K562 (cell line): ENCODE measurements around the gene LRRC1. TPM values are rescaled to one million over a fixed set of nuclear protein-coding genes. Genes with fewer than 3 reads are reported as not detected.

Experiments used
- ATAC-seq: fragments of 200-7000 bp; cut with Tn5 transposase; 3 replicates; pipeline ENCODE4 v1.9.1; 2020; ENCODE audit warnings: moderate library complexity
- BruUV-seq: library from RNA; stranded (reverse); fragments of 400-500 nt; replicated peaks from 2 replicates; lab custom pipeline; 2021; lab: Mats Ljungman, UMichigan
- CTCF ChIA-PET: fragments of 300-600 bp; formaldehyde crosslinking; extraction: SDS; loops from one replicate; lab custom pipeline; 2021; ENCODE audit warnings: low intra/inter-chr PET ratio; lab: Yijun Ruan, JAX
- POLR2A ChIA-PET: fragments of 300-600, 350-650 bp; sonication (Branson Sonifier 250); formaldehyde crosslinking; extraction: SDS; loops from one replicate; lab custom pipeline; 2021; ENCODE audit warnings: antibody characterized with exemption, inconsistent platforms; lab: Yijun Ruan, JAX
- DNase-seq, 4 experiments: peaks; one replicate each; pipeline versions ENCODE4 v3.0.0 to v3.0.0-alpha.2; 2011 to 2018; ENCODE audit warnings: low spot score in 3 of 4, mixed read lengths in 3 of 4; ENCODE audit errors: extremely low read depth in 1 of 4
- FAIRE-seq: peaks from 2 replicates; lab custom pipeline; 2011; peaks lifted over from hg19 to GRCh38; lab: Jason Lieb, UNC
- H2AFZ ChIP-seq: 2 replicates; pipeline ENCODE4 v1.6.0; 2011; ENCODE audit warnings: low read depth, low read length, control low read depth, inconsistent platforms
- H3K27ac ChIP-seq: fragments of 200-600 bp; 3 replicates; pipeline ENCODE4 v1.8.0; 2011; ENCODE audit warnings: low read depth, mild to moderate bottlenecking, control low read depth, inconsistent platforms, low read length, moderate library complexity, mixed read lengths; ENCODE audit errors: extremely low read depth
- H3K27me3 ChIP-seq, 2 experiments: fragments of 300-600 bp in 1 of 2; 2 replicates in 1 of 2; 3 replicates in 1 of 2; pipeline versions ENCODE4 v1.6.0 to v1.8.0; 2011; ENCODE audit warnings: inconsistent platforms in 2 of 2, low read length in 2 of 2, mild to moderate bottlenecking in 1 of 2, mixed read lengths in 1 of 2, moderate library complexity in 1 of 2; ENCODE audit not compliant: control insufficient read depth in 2 of 2, insufficient read depth in 2 of 2
- H3K36me3 ChIP-seq: fragments of 300-600 bp; 3 replicates; pipeline ENCODE4 v1.8.0; 2011; ENCODE audit warnings: mild to moderate bottlenecking, low read length, inconsistent platforms; ENCODE audit not compliant: control insufficient read depth, insufficient read depth
- H3K4me1 ChIP-seq, 2 experiments: fragments of 200-600 bp in 1 of 2; replicated peaks in 1 of 2; 2 replicates in 1 of 2; 3 replicates in 1 of 2; pipeline versions ENCODE4 v1.5.1 to v1.8.0; 2011; ENCODE audit warnings: inconsistent platforms in 2 of 2, low read length in 2 of 2, mild to moderate bottlenecking in 1 of 2, mixed read lengths in 1 of 2, moderate library complexity in 1 of 2; ENCODE audit not compliant: control insufficient read depth in 2 of 2, insufficient read depth in 2 of 2
- H3K4me2 ChIP-seq: 2 replicates; pipeline ENCODE4 v1.6.1; 2011; ENCODE audit warnings: low read length, control low read depth, inconsistent platforms, mixed read lengths; ENCODE audit not compliant: insufficient read depth
- H3K4me3 ChIP-seq: fragments of 200-600 bp; sonication (generic), shearing (Covaris generic); 2 replicates; pipeline ENCODE4 v1.5.1; 2016; ENCODE audit warnings: control low read depth, inconsistent platforms
- H3K79me2 ChIP-seq: fragments of 200-600 bp; 3 replicates; pipeline ENCODE4 v1.8.0; 2011; ENCODE audit warnings: low read length, inconsistent platforms; ENCODE audit not compliant: control insufficient read depth, insufficient read depth
- H3K9ac ChIP-seq, 2 experiments: 2 replicates each; pipeline versions ENCODE4 v1.6.0 to v1.6.1; 2011; ENCODE audit warnings: low read depth in 2 of 2, low read length in 2 of 2, control low read depth in 1 of 2, inconsistent platforms in 1 of 2, mild to moderate bottlenecking in 1 of 2, mixed read lengths in 1 of 2; ENCODE audit not compliant: insufficient read depth in 1 of 2
- H3K9me1 ChIP-seq: one replicate; pipeline ENCODE4 v1.6.0; 2011; ENCODE audit warnings: inconsistent platforms, mild to moderate bottlenecking, low read length, moderate library complexity; ENCODE audit not compliant: control insufficient read depth, insufficient read depth
- H3K9me3 ChIP-seq: replicated peaks from 2 replicates; pipeline ENCODE4 v1.5.1; 2011; ENCODE audit warnings: low read depth, low read length, inconsistent platforms; ENCODE audit not compliant: control insufficient read depth, insufficient read depth
- H4K20me1 ChIP-seq: replicated peaks from 2 replicates; pipeline ENCODE4 v1.6.1; 2011; ENCODE audit warnings: low read length, inconsistent platforms, mixed read lengths; ENCODE audit not compliant: control insufficient read depth, insufficient read depth
- MCM3 ChIP-seq: fragments of 450-650 bp; IDR thresholded peaks from 2 replicates; pipeline ENCODE4 v1.6.1; 2016
- NUFIP1 ChIP-seq: fragments of 450-650 bp; IDR thresholded peaks from 2 replicates; pipeline ENCODE4 v1.6.1; 2018; ENCODE audit not compliant: partially characterized antibody
- PBX2 ChIP-seq, 2 experiments: IDR thresholded peaks in 1 of 2; conservative IDR thresholded peaks in 1 of 2; 2 replicates each; pipeline ENCODE4 v1.6.1; 2016; ENCODE audit warnings: low read depth in 2 of 2, mild to moderate bottlenecking in 1 of 2, missing compliant biosample characterization in 1 of 2, missing genetic modification characterization in 1 of 2, moderate library complexity in 1 of 2
- SFPQ ChIP-seq: fragments of 200-400 bp; formaldehyde crosslinking; IDR thresholded peaks from 2 replicates; pipeline ENCODE4 v1.6.1; 2017; ENCODE audit warnings: mild to moderate bottlenecking, low read depth, low read length, moderate library complexity
- SP2 ChIP-seq: IDR thresholded peaks from 2 replicates; pipeline ENCODE4 v1.6.1; 2011; ENCODE audit warnings: mild to moderate bottlenecking, low read depth, low read length, moderate library complexity; ENCODE audit not compliant: poor library complexity, severe bottlenecking; ENCODE audit errors: extremely low read depth
- TCF7L2 ChIP-seq: fragments of 150-350 bp; IDR thresholded peaks from 2 replicates; pipeline ENCODE4 v1.6.1; 2016; ENCODE audit warnings: low read depth, mild to moderate bottlenecking, low read length, moderate library complexity
- ZNF175 ChIP-seq: fragments of 200-800 bp; sonication (Bioruptor generic); IDR thresholded peaks from 2 replicates; pipeline ENCODE4 v1.6.1; 2016; ENCODE audit warnings: low read depth, mild to moderate bottlenecking, missing genetic modification characterization, missing compliant biosample characterization
- ZNF263 ChIP-seq: sonication (generic); formaldehyde crosslinking; IDR thresholded peaks from 2 replicates; pipeline ENCODE4 v1.8.0; 2022; ENCODE audit warnings: mild to moderate bottlenecking, missing genetic modification reagents, borderline replicate concordance
- ZNF766 ChIP-seq: fragments of 200-800 bp; sonication (Bioruptor generic); conservative IDR thresholded peaks from 2 replicates; pipeline ENCODE4 v1.6.1; 2016; ENCODE audit warnings: missing genetic modification characterization, missing compliant biosample characterization
- WGBS: fragments of 100-300 bp; shearing (Covaris generic); methylation state at CpG from one replicate; pipeline ENCODE4 v1.1.6; 2016; ENCODE audit warnings: low coverage, mixed read lengths; ENCODE audit not compliant: insufficient coverage; ENCODE audit errors: missing lambda C conversion rate; 5-methylcytosine and 5-hydroxymethylcytosine counted together
- in situ Hi-C: fragments of 300-500 bp; cut with MboI; formaldehyde crosslinking; loops from 4 replicates; pipeline ENCODE4 v1.15.0; 2018; ENCODE audit warnings: inconsistent platforms, mixed read lengths
- intact Hi-C: fragments of 100-400 bp; cut with micrococcal nuclease; formaldehyde crosslinking; loops from 2 replicates; pipeline ENCODE4 v1.14.2; 2022
- polyA plus RNA-seq, 8 experiments: library from polyadenylated mRNA; depleted of rRNA in 4 of 8; stranded (reverse) in 5 of 8; unstranded in 3 of 8; fragments of >200 nt; fragmentation: Nextera tagmentation in 2 of 8; fragmentation: Illumina TruSeq in 1 of 8; extraction: Ambion mirVana in 2 of 8; extraction: Trizol in 1 of 8; gene quantifications; 2 replicates each; pipeline versions ENCODE4 v1.2.1 to v1.2.3, GENCODE V29; 2011 to 2014; ENCODE audit warnings: inconsistent platforms in 1 of 8, missing spikeins in 1 of 8
- total RNA-seq, 7 experiments: library from RNA; depleted of rRNA in 6 of 7; stranded (reverse); fragments of >200 nt in 6 of 7; fragmentation: Illumina TruSeq in 2 of 7; extraction: Trizol in 2 of 7; gene quantifications; 2 replicates each; pipeline versions ENCODE4 v1.2.1 to v1.2.3, GENCODE V29; 2011 to 2021; ENCODE audit warnings: low replicate concordance in 1 of 7

The LRRC1 gene
- total and polyA plus RNA-seq, 9 of the 15 experiments (the other 6 are each of a cell fraction or from before 2014, with no cell fraction given) = not detected

GRCh38 chr6:53929041-53929820, 134.4 kb downstream of the LRRC1 start (continued):
- TF ChIP-seq ZNF175 = no peak

GRCh38 chr6:53929821-53930120, 135.0 kb downstream of the LRRC1 start:
- H3K79me2 ChIP-seq = no peaks in the 10 kb centered on the region
- POLR2A ChIA-PET = no interaction called here
- FAIRE-seq (no peak), DNase-seq (no peak), ATAC-seq (no peak)
- in situ Hi-C loops = no loop called here
- WGBS = 0% methylated on average over 2 of the region's 6 CpGs
- no peak overlapping the region for H2AFZ ChIP-seq
- no peak overlapping the region for H3K4me2 ChIP-seq
- H3K4me3 ChIP-seq = no peak overlapping the region
- no peak overlapping the region for H3K27ac ChIP-seq
- H3K9me3 ChIP-seq = no peaks in the 10 kb centered on the region
- no peaks in the 10 kb centered on the region for H3K9me1 ChIP-seq
- H3K9ac ChIP-seq = no peak overlapping the region
- intact Hi-C loops = no loop called here
- no peaks in the 10 kb centered on the region for H4K20me1 ChIP-seq
- no TSS peak for BruUV-seq
- H3K36me3 ChIP-seq = no peaks in the 10 kb centered on the region
- CTCF ChIA-PET = no interaction called here
- H3K27me3 ChIP-seq = no peaks in the 10 kb centered on the region
- no peaks in the 10 kb centered on the region for H3K4me1 ChIP-seq
- TF ChIP-seq SP2 (no peak), TCF7L2 (no peak), ZNF263 (CRISPR knock-in tag) (no peak), ZNF766 (CRISPR knock-in tag) (no peak), SFPQ (no peak), PBX2 (CRISPR knock-in tag; IDR thresholded peaks at IDR 0.05; ENCODE audit: low read depth) (no peak), PBX2 (tag; conservative IDR thresholded peaks at IDR 0.05; ENCODE audit: low read depth) (no peak), NUFIP1 (no peak), MCM3 (no peak)
